Measurements from ENCODE around the gene COP1.
"Not testable (repeated sequence)": the region's sequence is repeated elsewhere in the genome, so short reads cannot be mapped to it uniquely, and the experiment has no call there.

Gene COP1

GRCh38 chr1:176022574-176022973 lies 184.5 kb downstream of the COP1 start:
- Histone ChIP-seq H3K27ac (ENCODE audit: low read length) (no peak overlapping the region), H3K27me3 (ENCODE audit: insufficient read depth, low read length, poor library complexity) (no peaks in the 10 kb centered on the region), H3K79me2 (ENCODE audit: insufficient read depth, low read length) (no peaks in the 10 kb centered on the region), H3K4me3 (ENCODE audit: low read depth in 1 of 2, low read length in 2 of 2) (no peak overlapping the region), H3K36me3 (ENCODE audit: insufficient read depth, low read length) (peaks cover 32% of the 10 kb centered on the region), H3K4me2 (ENCODE audit: insufficient read depth, low read length) (no peak overlapping the region), H2AFZ (ENCODE audit: low read depth, low read length) (no peak overlapping the region), H3K9me3 (ENCODE audit: insufficient read depth, low read length, severe bottlenecking) (no peaks in the 10 kb centered on the region), H3K4me1 (ENCODE audit: insufficient read depth, low read length) (no peaks in the 10 kb centered on the region), H3K9ac (ENCODE audit: low read depth, low read length) (no peak overlapping the region), H4K20me1 (ENCODE audit: insufficient read depth, low read length) (no peaks in the 10 kb centered on the region)
- DNase-seq (no peak), ATAC-seq (ENCODE audit: insufficient read depth, low read depth) (no peak)
- no peak for TF ChIP-seq CTCF (IDR thresholded peaks at IDR 0.05; ENCODE audit: borderline replicate concordance, extremely low read depth, low read length, poor library complexity, severe bottlenecking)
- no peak for TF ChIP-seq EZH2 (IDR thresholded peaks at IDR 0.05; ENCODE audit: borderline replicate concordance, low read depth, low read length, severe bottlenecking)

DNA sequence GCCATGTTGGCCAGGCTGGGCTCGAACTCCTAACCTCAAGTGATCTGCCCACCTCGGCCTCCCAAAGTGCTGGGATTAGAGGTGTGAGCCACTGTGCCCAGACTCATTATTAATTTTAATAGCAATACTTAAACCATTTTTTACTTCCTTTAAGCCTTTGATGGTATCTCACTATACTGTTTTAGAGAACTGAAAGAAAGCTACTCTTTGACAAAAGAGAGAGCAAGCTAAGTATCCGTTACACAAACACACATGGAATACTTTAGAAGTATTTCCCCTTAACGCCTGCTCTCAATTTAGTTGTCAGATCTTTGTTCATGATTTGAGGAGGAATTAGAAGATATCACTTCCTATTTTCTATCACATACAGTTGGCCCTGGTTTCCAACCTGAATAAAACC lies 189.4 kb downstream of the COP1 start:
- Histone ChIP-seq H3K4me2 (ENCODE audit: insufficient read depth, low read length) (no peak overlapping the region), H3K27me3 (ENCODE audit: insufficient read depth, low read length, poor library complexity) (no peaks in the 10 kb centered on the region), H3K9ac (ENCODE audit: low read depth, low read length) (no peak overlapping the region), H4K20me1 (ENCODE audit: insufficient read depth, low read length) (no peaks in the 10 kb centered on the region), H3K4me3 (ENCODE audit: low read depth in 1 of 2, low read length in 2 of 2) (no peak overlapping the region), H3K4me1 (ENCODE audit: insufficient read depth, low read length) (no peaks in the 10 kb centered on the region), H3K27ac (ENCODE audit: low read length) (no peak overlapping the region), H3K9me3 (ENCODE audit: insufficient read depth, low read length, severe bottlenecking) (no peaks in the 10 kb centered on the region), H2AFZ (ENCODE audit: low read depth, low read length) (no peak overlapping the region), H3K79me2 (ENCODE audit: insufficient read depth, low read length) (no peaks in the 10 kb centered on the region), H3K36me3 (ENCODE audit: insufficient read depth, low read length) (peaks cover 29% of the 10 kb centered on the region)
- DNase-seq = no peak
- ATAC-seq (ENCODE audit: insufficient read depth, low read depth) = no peak
- TF ChIP-seq CTCF (IDR thresholded peaks at IDR 0.05; ENCODE audit: borderline replicate concordance, extremely low read depth, low read length, poor library complexity, severe bottlenecking) (no peak), EZH2 (IDR thresholded peaks at IDR 0.05; ENCODE audit: borderline replicate concordance, low read depth, low read length, severe bottlenecking) (no peak)

GRCh38 chr1:176009951-176010350 lies 197.1 kb downstream of the COP1 start:
- Histone ChIP-seq H4K20me1 (ENCODE audit: insufficient read depth, low read length) (no peaks in the 10 kb centered on the region), H3K27me3 (ENCODE audit: insufficient read depth, low read length, poor library complexity) (no peaks in the 10 kb centered on the region), H3K79me2 (ENCODE audit: insufficient read depth, low read length) (no peaks in the 10 kb centered on the region), H3K9me3 (ENCODE audit: insufficient read depth, low read length, severe bottlenecking) (no peaks in the 10 kb centered on the region), H2AFZ (ENCODE audit: low read depth, low read length) (no peak overlapping the region), H3K9ac (ENCODE audit: low read depth, low read length) (no peak overlapping the region), H3K4me2 (ENCODE audit: insufficient read depth, low read length) (no peak overlapping the region), H3K27ac (ENCODE audit: low read length) (no peak overlapping the region), H3K4me3 (ENCODE audit: low read depth in 1 of 2, low read length in 2 of 2) (no peak overlapping the region), H3K4me1 (ENCODE audit: insufficient read depth, low read length) (no peaks in the 10 kb centered on the region), H3K36me3 (ENCODE audit: insufficient read depth, low read length) (peaks cover 37% of the 10 kb centered on the region; the same call in 1 of the 2 replicates)
- TF ChIP-seq EZH2 (IDR thresholded peaks at IDR 0.05; ENCODE audit: borderline replicate concordance, low read depth, low read length, severe bottlenecking) (no peak), CTCF (IDR thresholded peaks at IDR 0.05; ENCODE audit: borderline replicate concordance, extremely low read depth, low read length, poor library complexity, severe bottlenecking) (no peak)
- DNase-seq (no peak), ATAC-seq (ENCODE audit: insufficient read depth, low read depth) (no peak)

GRCh38 chr1:176007756-176008389 lies 199.2 kb downstream of the COP1 start:
- H3K36me3 ChIP-seq (ENCODE audit: insufficient read depth, low read length) = peaks cover 29% of the 10 kb centered on the region; the same call in 1 of the 2 replicates
- H3K79me2 ChIP-seq (ENCODE audit: insufficient read depth, low read length); H3K4me3 ChIP-seq (ENCODE audit: low read depth in 1 of 2, low read length in 2 of 2); H3K4me2 ChIP-seq (ENCODE audit: insufficient read depth, low read length); H2AFZ ChIP-seq (ENCODE audit: low read depth, low read length); H3K9me3 ChIP-seq (ENCODE audit: insufficient read depth, low read length, severe bottlenecking); H3K27me3 ChIP-seq (ENCODE audit: insufficient read depth, low read length, poor library complexity); H4K20me1 ChIP-seq (ENCODE audit: insufficient read depth, low read length); H3K9ac ChIP-seq (ENCODE audit: low read depth, low read length); H3K4me1 ChIP-seq (ENCODE audit: insufficient read depth, low read length); H3K27ac ChIP-seq (ENCODE audit: low read length); ATAC-seq (ENCODE audit: insufficient read depth, low read depth); DNase-seq: not testable (repeated sequence)

DNA sequence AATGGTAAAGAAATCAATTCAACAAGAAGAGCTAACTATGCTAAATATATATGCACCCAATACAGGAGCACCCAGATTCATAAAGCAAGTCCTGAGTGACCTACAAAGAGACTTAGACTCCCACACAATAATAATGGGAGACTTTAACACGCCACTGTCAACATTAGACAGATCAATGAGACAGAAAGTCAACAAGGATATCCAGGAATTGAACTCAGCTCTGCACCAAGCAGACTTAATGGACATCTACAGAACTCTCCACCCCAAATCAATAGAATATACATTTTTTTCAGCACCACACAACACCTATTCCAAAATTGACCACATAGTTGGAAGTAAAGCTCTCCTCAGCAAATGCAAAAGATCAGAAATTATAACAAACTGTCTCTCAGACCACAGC lies 212.4 kb downstream of the COP1 start:
- not testable (repeated sequence) for H2AFZ ChIP-seq (ENCODE audit: low read depth, low read length); H3K4me2 ChIP-seq (ENCODE audit: insufficient read depth, low read length); H3K4me3 ChIP-seq (ENCODE audit: low read depth in 1 of 2, low read length in 2 of 2); H3K4me1 ChIP-seq (ENCODE audit: insufficient read depth, low read length); H3K9ac ChIP-seq (ENCODE audit: low read depth, low read length); H3K27ac ChIP-seq (ENCODE audit: low read length); H4K20me1 ChIP-seq (ENCODE audit: insufficient read depth, low read length); ATAC-seq (ENCODE audit: insufficient read depth, low read depth); H3K9me3 ChIP-seq (ENCODE audit: insufficient read depth, low read length, severe bottlenecking); H3K79me2 ChIP-seq (ENCODE audit: insufficient read depth, low read length); H3K27me3 ChIP-seq (ENCODE audit: insufficient read depth, low read length, poor library complexity); DNase-seq
- peaks cover 16% of the 10 kb centered on the region; the same call in 1 of the 2 replicates for H3K36me3 ChIP-seq (ENCODE audit: insufficient read depth, low read length)

DNA sequence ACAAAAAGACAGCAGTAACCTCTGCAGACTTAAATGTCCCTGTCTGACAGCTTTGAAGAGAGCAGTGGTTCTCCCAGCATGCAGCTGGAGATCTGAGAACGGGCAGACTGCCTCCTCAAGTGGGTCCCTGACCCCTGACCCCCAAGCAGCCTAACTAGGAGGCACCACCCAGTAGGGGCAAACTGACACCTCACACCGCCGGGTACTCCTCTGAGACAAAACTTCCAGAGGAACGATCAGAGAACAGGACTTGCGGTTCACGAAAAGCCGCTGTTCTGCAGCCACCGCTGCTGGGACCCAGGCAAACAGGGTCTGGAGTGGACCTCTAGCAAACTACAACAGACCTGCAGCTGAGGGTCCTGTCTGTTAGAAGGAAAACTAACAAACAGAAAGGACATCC lies 214.3 kb downstream of the COP1 start:
- H4K20me1 ChIP-seq (ENCODE audit: insufficient read depth, low read length); H3K27me3 ChIP-seq (ENCODE audit: insufficient read depth, low read length, poor library complexity); H3K27ac ChIP-seq (ENCODE audit: low read length); H3K4me1 ChIP-seq (ENCODE audit: insufficient read depth, low read length); H3K9me3 ChIP-seq (ENCODE audit: insufficient read depth, low read length, severe bottlenecking); H3K9ac ChIP-seq (ENCODE audit: low read depth, low read length); DNase-seq; H3K4me3 ChIP-seq (ENCODE audit: low read depth in 1 of 2, low read length in 2 of 2); ATAC-seq (ENCODE audit: insufficient read depth, low read depth); H3K4me2 ChIP-seq (ENCODE audit: insufficient read depth, low read length); H2AFZ ChIP-seq (ENCODE audit: low read depth, low read length); H3K79me2 ChIP-seq (ENCODE audit: insufficient read depth, low read length): not testable (repeated sequence)
- H3K36me3 ChIP-seq (ENCODE audit: insufficient read depth, low read length) = peaks cover 32% of the 10 kb centered on the region
